CD4-positive, alpha-beta T cell treated with Interleukin-21 for 1 hour (primary cell): ENCODE measurements around the gene GBP5.
A peak's percentile ranks its signal among the peaks of the same experiment; 100 is the strongest.
"Not testable (repeated sequence)": the region's sequence is repeated elsewhere in the genome, so short reads cannot be mapped to it uniquely, and the experiment has no call there.

ENCODE experiments used
- DNase-seq: peaks from one replicate; pipeline ENCODE4 v3.0.0-alpha.2; 2020

GBP5 gene, protein sequence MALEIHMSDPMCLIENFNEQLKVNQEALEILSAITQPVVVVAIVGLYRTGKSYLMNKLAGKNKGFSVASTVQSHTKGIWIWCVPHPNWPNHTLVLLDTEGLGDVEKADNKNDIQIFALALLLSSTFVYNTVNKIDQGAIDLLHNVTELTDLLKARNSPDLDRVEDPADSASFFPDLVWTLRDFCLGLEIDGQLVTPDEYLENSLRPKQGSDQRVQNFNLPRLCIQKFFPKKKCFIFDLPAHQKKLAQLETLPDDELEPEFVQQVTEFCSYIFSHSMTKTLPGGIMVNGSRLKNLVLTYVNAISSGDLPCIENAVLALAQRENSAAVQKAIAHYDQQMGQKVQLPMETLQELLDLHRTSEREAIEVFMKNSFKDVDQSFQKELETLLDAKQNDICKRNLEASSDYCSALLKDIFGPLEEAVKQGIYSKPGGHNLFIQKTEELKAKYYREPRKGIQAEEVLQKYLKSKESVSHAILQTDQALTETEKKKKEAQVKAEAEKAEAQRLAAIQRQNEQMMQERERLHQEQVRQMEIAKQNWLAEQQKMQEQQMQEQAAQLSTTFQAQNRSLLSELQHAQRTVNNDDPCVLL

DNA sequence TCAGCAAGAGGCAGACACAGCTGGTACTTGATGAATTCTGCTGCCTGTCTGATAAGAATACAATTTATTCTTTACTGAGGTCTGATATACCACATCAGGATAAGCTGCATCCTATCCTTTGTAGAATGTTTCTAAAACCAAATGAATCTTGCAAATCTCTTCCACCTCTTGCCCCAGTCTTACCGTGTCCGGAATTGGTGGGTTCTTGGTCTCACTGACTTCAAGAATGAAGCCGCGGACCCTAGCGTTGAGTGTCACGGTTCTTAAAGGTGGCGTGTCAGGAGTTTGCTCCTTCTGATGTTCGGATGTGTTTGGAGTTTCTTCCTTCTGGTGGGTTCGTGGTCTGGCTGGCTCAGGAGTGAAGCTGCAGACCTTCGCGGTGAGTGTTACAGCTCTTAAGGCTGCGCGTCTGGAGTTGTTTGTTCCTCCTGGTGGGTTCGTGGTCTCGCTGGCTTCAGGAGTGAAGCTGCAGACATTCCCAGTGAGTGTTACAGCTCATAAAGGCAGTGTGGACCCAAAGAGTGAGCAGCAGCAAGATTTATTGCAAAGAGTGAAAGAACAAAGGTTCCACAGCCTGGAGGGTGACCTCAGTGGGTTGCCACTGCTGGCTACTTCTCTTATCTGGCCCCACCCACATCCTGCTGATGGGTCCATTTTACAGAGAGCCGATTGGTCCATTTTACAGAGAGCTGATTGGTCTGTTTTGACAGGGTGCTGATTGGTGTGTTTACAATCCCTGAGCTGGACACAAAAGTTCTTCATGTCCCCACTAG, at the start of gene GBP5:
Gene GBP5 (minus strand): TSS at position 592 of the 773 bp plus-strand sequence. CDS start 3,305 bp downstream, outside the sequence.
- DNase-seq = peak; percentile 90

- no peak for DNase-seq
Observed at GRCh38 chr1:89322402-89322801, 49.7 kb upstream of the GBP5 start.

GRCh38 chr1:89312572-89312971, 39.9 kb upstream of the GBP5 start:
- no peak for DNase-seq

DNA sequence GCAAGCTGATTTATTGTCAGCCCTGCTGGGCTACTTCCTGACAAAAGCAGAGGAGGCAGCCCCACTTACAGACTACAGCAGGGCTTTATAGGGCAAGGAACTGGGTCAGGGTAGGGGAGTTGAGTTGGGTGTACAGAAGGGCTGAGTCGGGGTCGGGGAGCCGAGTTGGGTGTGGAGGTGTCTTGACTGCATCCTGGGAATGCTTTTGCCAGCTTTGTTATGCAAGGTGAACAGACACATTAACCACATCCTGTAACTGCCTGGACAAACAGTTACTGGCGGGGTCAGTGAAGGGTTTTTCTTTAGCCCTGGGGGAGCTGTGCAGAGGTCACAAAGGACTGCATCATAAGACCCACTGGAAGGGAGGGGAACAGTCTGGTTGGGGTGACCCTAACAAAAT, 39.1 kb upstream of the GBP5 start:
- peak; percentile 36 for DNase-seq

DNA sequence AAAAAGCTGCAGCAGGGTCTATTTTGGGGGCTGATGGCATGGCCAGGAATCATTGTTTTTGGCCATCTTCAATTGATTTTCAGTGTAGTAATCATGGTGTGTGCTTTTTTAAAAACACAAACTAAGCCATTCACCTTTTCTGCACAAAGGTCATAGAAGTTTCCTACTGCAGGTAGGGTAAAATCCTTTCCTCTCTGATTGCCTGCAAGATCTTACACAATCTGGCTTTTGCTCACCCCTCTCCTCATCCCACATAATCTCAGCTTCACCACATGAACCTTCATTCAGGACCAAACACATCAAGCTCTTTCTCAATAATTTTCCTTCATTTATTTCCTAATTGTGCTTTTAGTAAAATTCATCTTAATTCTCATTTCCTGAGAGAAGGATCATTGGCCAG, 38.3 kb upstream of the GBP5 start:
- no peak for DNase-seq

- DNase-seq = peak; percentile 64
Observed at GRCh38 chr1:89310505-89310904, 37.8 kb upstream of the GBP5 start.

- DNase-seq = no peak
Observed at GRCh38 chr1:89309828-89310227, 37.2 kb upstream of the GBP5 start.

GRCh38 chr1:89306273-89306672, 33.6 kb upstream of the GBP5 start:
- DNase-seq = no peak

DNA sequence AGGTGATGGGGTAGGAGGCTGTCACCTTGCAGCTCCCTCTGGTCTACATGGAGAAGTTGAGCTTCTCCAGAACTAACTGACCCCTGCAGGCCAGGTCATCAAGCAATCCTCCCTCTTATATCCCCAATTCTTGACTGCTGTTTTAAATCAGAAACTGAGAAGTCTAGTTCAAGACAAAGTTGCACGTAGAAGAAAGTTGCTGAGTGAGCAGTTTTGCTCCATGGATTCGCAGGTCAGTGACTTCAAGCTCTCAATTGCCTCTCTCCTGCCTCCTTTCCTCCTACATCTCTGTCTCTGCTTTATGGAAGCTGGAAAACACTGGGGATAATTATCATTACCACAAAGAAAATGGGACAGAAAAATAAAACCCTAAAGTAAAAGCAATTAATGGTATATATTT, 32.8 kb upstream of the GBP5 start:
- DNase-seq = no peak

DNA sequence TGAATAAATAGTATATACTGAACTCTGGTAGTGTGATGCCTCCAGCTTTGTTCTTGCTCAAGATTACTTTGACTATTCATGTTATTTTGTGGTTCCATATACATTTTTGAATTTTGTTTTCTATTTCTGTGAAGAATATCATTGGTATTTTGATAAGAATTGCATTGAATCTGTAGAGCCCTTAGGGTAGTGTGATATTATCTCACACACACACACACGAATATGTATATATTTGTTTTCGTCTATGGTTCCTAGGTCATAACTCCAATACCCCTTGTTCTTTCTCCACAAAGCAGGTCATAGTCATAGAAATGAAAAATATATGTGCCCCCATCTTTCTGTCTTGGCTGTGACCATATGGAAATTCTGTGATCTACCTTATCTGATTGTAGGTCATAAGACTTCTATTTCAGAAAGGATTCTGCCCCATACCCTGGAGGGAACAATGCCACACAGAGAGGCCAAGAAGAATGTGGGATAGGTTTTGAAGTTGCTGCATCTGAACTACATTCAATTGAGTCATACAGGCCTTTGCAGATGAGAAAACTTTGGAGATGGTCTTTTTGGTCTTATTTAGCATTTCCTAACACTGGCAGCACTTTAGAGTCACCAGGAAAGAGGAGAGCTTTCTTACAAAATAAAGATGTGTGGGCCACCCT, 32.0 kb upstream of the GBP5 start:
- DNase-seq = no peak

- no peak for DNase-seq
Observed at GRCh38 chr1:89302697-89303332, 30.2 kb upstream of the GBP5 start.

DNA sequence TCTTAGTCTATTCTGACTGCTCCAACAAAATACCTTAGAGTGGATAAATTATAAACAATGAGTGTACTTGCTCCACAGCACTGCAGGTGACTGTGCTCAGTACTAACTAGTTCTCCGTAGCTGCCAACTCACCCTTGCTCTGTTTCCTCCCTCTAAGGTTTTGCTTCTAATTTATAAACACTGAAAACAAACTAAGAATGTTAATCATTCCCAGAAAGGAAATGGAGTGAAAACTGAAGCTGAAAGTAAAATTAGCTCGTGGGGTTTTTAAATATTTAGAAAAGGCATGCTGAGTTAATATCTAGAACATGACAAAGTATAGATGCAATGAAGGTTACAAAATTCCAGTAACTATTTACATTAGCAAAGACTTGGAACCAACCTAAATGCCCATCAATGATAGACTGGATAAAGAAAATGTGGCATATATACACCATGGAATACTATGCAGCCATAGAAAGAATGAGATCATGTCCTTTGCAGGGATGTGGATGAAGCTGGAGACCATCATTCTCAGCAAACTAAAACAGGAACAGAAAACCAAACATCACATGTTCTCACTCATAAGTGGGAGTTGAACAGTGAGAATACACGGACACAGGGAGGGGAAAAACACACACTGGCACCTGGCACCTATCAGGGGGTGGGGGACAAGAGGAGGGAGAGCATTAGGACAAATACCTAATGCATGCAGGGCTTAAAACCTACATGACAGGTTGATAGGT, 27.2 kb upstream of the GBP5 start:
- not testable (repeated sequence) for DNase-seq

DNA sequence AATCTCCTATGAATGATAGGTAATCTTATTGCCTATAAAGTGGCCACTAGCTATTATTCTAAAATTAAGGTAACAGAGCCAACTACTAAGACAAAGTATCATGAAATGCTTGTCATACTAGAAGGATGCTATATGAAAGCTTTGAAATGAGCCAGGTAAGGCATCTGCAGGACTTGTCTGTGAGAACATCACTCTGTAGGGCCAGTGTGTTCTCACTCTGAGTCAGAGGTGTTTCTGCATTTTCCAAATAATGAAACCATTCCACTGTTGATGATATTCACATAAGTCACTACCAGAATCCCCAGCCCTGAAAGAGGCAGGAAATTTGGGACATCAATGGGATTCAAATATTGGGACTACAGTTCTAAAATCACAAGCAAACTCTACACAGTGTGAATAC, 25.8 kb upstream of the GBP5 start:
- DNase-seq = no peak

- DNase-seq = peak; percentile 65
Observed at GRCh38 chr1:89295187-89295586, 22.5 kb upstream of the GBP5 start.

DNA sequence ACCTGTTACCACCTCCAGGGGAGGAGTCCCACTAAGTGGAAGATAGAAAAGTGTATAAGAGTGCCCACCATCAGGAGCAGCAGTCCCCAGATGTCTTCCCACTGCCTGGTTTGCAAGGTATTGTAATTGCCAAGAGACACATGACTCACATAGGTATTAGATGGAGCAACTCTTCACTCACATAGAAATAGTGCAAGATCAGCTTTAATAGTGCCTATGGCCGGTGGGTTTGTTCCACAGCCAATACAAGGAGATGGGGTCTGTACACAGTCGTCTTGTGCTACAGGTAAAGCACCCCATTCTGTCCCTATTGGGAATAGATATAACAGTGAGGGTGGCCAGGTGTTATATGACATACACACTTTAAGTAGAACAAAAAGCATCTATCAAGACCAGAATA, 18.6 kb upstream of the GBP5 start:
- DNase-seq = no peak

DNA sequence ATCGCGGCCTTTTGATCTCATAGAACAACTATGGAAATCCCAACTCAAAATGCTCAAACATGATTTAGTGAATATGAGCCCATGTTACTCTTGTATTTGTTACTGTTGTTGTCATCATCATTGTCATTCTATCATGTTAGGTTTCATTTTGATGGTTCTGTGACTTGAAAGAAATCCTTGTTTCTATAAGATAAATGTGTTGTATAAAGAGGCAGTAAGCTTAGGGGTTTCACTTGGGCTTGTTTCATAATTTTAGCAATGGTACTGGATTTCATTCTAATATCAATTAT, 15.3 kb upstream of the GBP5 start:
- no peak for DNase-seq

DNA sequence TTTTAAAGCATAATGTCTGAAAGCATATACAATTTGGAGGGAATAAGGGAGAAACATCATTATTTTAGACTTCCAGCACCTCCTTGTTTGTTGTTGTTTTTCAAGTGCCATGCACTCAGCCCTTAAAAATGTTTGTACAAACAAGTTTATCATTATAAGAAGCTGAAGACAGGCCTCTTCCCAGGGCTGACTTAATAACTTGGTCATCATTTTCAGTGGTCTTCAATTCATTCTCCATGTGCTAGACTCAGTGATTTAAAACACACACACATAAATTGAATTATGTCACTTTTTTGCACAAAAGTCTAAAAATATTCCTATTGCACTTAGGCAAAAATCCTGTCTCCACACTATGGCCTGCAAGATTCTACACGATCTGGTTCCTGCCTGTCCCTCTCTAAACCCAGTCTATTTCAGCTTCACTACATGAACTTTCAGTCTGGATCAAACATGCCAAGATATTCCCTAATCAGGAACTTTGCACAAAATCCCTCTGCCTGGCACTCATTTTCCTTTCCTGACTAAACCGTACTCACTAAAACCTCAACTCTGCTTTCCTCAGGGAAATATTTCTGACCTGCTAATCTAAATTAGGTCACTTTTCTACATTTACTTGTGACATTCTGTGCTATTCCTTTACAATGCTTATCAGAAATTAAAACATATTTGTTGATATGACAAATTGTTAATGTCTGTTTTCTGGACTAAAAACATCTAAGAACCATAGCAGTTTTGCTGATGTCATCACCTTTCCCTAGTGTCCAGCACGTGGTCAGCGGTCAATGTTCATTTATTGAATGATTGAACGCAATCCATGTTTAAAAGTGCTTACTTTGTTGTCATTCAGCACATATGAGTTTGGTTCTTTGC, 14.8 kb upstream of the GBP5 start:
- no peak for DNase-seq

DNA sequence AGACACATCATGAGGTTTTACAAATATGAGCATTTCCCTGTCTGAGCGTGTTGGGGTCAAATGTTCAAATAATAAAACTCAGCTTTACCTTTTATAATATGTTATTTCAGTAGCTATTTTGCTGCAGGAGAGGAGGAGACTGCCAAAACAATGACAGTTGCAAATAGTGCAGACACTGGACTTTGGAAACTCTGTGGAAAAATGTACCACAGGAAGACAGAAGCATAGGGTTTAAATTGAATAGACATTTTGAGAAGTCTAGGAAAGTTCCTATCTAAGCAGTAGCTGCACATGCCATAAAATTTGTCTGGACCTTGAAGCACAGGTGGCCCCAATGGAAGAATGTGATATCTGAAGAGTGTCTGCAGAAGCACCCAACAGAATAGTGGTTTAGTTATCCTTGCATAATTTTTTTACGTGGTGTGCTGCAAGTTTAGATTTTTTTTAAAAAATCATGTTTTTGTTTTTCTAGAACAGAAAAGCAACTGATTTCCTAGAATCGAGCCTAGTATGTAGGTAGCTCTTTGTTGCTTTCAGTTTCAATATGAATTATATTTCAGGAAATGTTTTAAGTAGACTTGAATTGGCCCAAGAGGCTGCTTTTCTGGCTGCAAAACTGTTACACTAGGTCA, 14.0 kb upstream of the GBP5 start:
- peak; percentile 67 for DNase-seq

DNA sequence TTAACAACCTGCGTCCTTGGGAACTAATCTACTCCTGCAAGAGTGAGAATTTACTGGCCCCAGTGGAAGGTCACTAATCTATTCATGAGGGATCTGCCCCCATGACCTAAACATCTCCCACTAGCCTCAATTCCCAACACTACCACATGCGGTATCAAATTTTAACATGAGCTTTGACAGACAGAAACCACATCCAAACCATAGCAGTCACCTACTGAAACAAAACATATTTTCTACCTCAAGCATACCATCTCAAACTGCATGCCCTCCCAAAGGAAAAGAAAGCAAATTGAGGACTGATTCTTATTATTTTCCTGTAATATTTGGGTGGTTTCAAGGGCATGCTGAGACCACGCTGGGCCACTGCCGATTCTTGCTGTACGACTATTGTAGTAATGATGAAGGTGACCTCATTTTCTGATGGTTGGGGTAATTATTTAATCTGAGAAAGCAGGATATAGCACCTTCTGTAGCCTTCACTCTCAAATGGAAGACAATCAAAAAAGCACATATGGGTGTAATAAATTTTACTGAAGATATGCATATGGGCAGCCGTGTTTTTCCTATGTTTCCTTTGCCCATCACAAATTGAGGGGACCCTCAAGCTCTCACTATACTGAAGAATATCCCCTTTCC, 13.2 kb upstream of the GBP5 start:
- peak; percentile 61 for DNase-seq

DNA sequence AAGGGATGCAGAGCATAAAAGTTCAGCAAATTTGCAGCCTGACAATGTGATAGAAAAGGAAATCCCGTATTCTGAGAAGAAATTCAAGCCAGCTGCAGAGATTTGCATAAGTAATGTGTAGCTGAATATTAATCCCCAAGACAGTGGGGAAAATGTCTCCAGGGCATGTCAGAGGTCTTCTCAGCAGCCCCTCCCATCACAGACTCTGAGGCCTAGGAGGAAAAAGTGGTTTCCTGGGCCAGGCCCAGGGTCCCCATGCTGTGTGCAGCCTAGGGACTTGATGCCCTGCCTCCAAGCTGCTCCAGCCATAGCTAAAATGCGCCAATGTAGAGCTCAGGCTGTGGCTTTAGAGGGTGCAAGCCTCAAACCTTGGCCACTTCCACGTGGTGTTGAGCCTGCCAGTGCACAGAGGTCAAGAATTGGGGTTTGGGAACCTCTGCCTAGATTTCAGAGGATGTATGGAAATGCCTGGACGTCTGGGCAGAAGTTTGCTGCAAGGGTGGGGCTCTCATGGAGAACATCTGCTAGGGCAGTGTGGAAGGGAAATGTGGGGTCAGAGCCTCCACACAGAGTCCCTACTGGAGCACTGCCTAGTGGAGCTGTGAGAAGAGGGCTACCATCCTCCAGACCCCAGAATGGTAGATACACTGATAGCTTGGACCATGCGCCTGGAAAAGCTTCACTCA, 11.6 kb upstream of the GBP5 start:
- DNase-seq = not testable (repeated sequence)
